HG03097 (cell line): ENCODE measurements around the gene GRM7.
"Not testable (repeated sequence)": the region's sequence is repeated elsewhere in the genome, so short reads cannot be mapped to it uniquely, and the experiment has no call there.

Source experiments
- ATAC-seq: cut with Tn5 transposase; IDR thresholded peaks from one replicate; pipeline ENCODE4 v1.9.1; 2021; ENCODE audit not compliant: unreplicated experiment, low FRiP score

GRM7 gene

GRCh38 chr3:6860954-6861624 is at the start of gene GRM7:
TSS of gene GRM7 (plus strand) at chr3:6861115.
- ATAC-seq = no peak

- ATAC-seq = no peak
Measured at GRCh38 chr3:6821411-6821810, 39.5 kb upstream of the GRM7 start.

- no peak for ATAC-seq
Measured at GRCh38 chr3:6825524-6825923, 35.4 kb upstream of the GRM7 start.

GRCh38 chr3:6827453-6827852 is 33.5 kb upstream of the GRM7 start:
- no peak for ATAC-seq

GRCh38 chr3:6844723-6845122 is 16.2 kb upstream of the GRM7 start:
- ATAC-seq = no peak

- no peak for ATAC-seq
Measured at GRCh38 chr3:6854184-6854583, 6.7 kb upstream of the GRM7 start.

- ATAC-seq = no peak
Measured at GRCh38 chr3:6857510-6857909, 3.4 kb upstream of the GRM7 start.

GRCh38 chr3:6860149-6860953 is 564 bp upstream of the GRM7 start:
- ATAC-seq = no peak

- no peak for ATAC-seq
Measured at GRCh38 chr3:6861625-6862000, 698 bp downstream of the GRM7 start.

- ATAC-seq = no peak
Measured at GRCh38 chr3:6862041-6862879, 1.3 kb downstream of the GRM7 start.

GRCh38 chr3:6862880-6863195 is 1.9 kb downstream of the GRM7 start:
- no peak for ATAC-seq

GRCh38 chr3:6867269-6867668 is 6.4 kb downstream of the GRM7 start:
- ATAC-seq = no peak

GRCh38 chr3:6878731-6879130 is 17.8 kb downstream of the GRM7 start:
- ATAC-seq = no peak

GRCh38 chr3:6912240-6912639 is 51.3 kb downstream of the GRM7 start:
- ATAC-seq = no peak

GRCh38 chr3:6915898-6916297 is 55.0 kb downstream of the GRM7 start:
- ATAC-seq = no peak

GRCh38 chr3:6921066-6921465 is 60.2 kb downstream of the GRM7 start:
- ATAC-seq = no peak

- ATAC-seq = no peak
Measured at GRCh38 chr3:6921876-6922275, 61.0 kb downstream of the GRM7 start.

- ATAC-seq = no peak
Measured at GRCh38 chr3:6928064-6928463, 67.1 kb downstream of the GRM7 start.

- no peak for ATAC-seq
Measured at GRCh38 chr3:6929918-6930317, 69.0 kb downstream of the GRM7 start.

- not testable (repeated sequence) for ATAC-seq
Measured at GRCh38 chr3:6935418-6935817, 74.5 kb downstream of the GRM7 start.

- no peak for ATAC-seq
Measured at GRCh38 chr3:6935970-6936369, 75.1 kb downstream of the GRM7 start.
